HG02970 (cell line): ENCODE data around the gene ALKBH6.
A peak's percentile ranks its signal among the peaks of the same experiment; 100 is the strongest.
"Not testable (repeated sequence)": the region's sequence is repeated elsewhere in the genome, so short reads cannot be mapped to it uniquely, and the experiment has no call there.

ENCODE experiments used
- ATAC-seq: cut with Tn5 transposase; IDR thresholded peaks from one replicate; pipeline ENCODE4 v1.9.1; 2021; ENCODE audit warnings: mild to moderate bottlenecking, moderate library complexity, moderate number of reproducible peaks; ENCODE audit not compliant: unreplicated experiment, low FRiP score

Gene ALKBH6

DNA sequence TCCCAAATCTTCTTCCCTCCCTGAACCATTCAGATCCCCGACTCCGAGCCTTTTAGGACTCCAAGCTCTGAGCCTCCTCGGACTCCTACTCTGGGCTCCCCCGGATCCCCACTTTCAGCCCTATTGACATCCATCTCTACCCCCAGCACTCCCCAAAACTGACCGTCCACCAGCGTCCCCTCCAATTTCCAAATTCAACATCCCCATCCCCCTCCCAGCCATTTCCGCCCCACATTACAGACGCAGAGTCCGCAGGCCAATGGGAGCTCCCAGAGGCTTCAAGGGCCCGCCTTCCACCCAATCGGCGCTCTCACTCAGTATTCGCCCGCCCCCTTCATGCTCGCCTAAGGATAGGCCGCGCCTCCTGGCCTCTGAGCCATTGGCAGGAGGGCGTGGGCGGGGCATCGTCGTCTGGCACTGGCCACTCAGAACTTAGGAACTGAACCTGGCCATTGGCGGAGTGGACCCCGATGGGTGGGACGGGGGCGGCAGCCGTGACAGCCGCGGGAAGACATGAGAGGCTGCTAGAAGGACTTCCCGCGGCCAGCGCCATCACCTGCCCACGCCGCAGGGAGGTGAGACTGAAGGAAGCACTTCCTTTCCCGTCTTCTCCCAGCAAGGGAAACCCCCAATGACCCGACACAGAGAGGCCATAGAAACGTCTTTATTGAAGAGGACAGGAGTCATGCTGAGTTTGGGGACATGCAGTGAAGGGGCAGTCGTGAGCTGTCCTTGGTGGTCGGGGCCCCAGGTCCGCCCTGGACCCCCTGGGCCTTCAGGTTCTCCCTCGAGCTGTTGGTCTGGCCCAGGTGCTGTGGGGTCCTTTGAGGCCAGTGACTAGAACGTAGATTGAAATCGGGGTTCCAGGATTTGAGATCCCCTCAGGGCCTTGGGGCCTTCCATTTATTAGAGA is at the start of gene ALKBH6:
Gene ALKBH6 (minus strand): TSS at position 202 of the 913 bp plus-strand sequence. CDS start 816 bp downstream, outside the sequence.
- ATAC-seq = peak; percentile 89

DNA sequence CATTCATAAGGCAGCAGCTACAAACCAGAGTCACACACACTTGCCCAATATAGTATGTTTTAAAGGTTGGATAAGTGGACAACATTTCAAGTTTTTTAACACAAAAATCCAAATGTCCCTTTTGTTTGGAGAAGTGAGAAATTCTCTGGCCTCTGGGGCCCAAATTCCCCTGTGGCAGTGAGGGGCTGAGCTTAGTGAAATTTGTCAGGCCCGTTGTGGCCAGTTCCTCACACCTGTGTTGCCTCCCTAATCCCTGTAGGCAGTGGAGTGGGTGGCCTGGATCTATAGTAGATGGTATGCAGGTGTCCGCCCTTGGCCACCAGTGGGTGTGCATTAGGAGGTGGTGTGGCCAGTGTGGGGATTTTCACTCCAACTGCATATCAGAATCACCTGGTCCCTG is 47.4 kb upstream of the ALKBH6 start:
- ATAC-seq = no peak

DNA sequence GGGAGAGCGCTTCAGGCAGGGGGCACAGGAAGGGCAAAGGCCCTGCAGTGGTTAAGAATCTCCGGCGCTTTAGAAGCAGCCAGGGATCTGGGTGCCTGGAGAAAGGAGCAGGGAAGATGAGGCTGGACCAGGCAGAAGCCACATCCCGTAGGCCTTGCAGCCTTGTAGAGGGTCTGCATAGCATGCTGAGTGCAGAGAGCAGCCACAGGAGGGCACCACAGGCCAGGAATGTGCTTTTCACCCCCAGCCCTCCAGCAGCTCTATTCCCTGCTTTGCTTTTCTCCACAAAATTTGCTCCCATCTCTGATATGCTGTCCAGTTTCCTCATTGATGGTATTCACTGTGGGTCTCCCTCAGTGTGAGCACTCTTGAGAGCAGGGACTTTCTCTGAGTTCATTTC is 46.4 kb upstream of the ALKBH6 start:
- ATAC-seq = no peak

DNA sequence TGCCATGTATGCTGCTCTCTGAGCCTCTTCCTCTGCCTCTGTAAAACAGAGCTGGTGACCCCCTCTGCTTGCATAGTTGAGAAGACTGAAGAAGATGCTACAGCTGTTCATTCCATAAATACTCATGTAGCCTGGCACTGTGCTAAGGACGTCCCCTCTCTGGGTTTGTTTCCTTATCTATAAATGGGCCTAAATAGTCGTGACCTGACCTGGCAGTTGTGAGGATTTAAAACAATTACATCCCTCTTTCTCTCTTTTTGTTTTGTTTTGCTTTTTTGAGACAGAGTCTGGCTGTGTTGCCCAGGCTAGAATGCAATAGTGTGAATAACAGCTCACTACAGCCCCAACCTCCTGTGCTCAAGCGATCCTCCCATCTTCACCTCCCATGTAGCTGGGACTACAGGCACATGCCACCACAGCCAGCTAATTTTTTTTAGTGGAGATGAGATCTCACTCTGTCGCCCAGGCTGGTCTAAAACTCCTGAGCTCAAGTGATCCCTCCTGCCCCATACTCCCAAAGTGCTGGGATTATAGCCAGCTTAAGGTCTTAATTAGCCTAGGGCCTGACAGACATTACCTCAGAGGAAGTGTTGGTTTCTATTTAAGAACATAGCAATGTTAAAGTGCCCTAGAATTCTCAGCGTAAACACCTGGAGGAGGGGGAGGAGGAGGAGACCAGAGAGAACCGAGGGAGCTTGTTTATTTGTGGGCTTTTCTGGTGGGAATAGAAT is 45.3 kb upstream of the ALKBH6 start:
- no peak for ATAC-seq

- no peak for ATAC-seq
Observed at GRCh38 chr19:36058481-36059179, 44.6 kb upstream of the ALKBH6 start.

DNA sequence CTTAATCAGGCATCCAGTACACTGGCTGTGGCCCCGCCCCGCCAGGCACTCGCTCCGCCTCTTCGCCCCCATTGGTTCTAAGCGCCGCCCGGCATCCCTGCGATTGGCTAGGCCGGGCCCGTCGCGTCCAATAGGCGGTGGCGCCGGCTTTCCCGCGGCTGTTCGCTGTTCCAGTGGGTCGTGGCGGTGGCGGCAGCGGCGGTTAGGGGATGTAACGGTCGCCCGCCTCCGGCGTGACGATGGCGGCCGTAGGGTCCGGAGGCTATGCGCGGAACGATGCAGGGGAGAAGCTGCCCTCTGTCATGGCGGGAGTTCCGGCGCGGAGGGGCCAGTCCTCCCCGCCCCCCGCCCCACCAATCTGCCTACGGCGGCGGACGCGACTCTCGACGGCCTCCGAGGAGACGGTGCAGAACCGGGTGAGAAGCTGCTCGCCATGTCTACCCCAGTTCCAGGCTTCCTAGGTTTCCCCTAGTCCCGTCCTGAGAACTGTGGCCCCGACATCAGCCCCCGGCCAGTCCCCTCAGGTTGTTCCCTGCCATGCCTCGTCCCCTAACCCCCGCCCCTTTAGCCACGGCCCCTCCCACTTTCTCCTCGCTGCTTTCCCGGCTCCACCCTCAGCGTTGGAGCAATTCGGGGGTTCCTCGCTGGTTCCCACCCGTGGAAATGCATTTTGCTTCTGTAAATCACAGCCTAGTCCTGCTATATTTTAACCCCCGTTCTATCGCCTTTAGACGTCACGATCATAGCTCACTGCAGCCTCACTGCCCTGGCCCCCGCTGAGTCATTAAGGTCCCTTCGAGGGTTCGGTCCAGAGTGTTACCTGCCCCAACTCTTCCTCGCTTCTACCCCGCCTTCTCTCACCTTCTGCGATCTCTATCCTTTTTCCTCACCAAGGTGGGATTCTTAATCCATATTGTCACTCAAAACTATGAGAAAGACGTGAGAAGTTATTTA is 41.0 kb upstream of the ALKBH6 start, which contains the start of gene WDR62:
Gene WDR62 (plus strand): TSS at position 165 of the 954 bp plus-strand sequence. CDS start 75 bp downstream, at position 240.
- peak; percentile 73 for ATAC-seq

DNA sequence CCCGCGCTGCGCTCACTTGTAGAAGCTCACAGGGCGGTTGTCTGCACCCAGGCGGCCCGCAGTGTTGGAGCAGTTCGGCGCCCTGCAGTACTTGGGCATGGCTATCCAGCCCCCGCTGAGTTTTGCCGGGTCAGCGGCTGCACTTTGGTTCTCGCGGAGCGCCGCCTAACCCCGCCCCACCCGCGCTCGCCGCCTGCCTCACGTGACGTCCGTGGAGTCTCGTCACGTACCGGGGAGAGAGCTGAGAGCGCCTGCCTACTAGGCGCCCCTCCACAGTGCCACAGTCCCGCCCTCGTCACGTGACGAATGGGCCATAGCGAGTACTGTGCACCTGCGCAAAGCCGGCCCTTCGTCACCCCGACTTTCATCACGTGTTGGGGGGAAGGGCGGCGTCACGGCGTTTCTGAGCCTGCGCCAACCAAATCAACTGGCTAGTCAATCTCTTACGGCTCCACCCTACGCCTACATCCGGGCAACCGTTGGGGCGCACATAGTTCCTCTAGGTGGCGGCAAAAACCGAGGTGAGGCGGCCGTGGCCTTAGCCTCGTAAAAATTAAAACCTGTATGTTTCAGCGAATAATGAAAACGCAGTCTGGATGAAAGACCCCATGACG is 40.2 kb upstream of the ALKBH6 start, which contains the start of gene THAP8:
Gene THAP8 (minus strand): TSS at position 167 of the 614 bp plus-strand sequence. CDS start 68 bp downstream, at position 99.
- peak; percentile 81 for ATAC-seq

GRCh38 chr19:36051637-36052036 is 37.6 kb upstream of the ALKBH6 start:
- ATAC-seq = no peak

DNA sequence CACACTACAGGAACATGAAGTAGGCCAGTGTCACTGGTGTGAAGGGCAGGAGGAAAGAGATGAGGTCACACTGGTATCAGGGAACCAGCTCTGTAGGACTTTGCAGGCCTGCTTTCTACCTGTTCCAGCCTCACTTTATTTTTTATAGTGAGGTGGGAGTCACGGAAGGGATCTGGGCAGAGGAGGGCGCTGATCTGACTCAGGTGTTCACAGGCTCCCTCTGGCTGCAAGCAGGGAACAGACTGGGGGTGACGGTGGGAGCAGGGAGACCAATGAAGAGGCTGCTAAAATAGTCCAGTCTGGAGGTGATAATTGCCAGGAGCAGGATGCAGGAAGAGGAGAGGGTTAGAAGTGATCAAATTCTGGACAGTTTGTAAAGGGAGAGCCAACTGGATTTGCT is 37.2 kb upstream of the ALKBH6 start:
- no peak for ATAC-seq

DNA sequence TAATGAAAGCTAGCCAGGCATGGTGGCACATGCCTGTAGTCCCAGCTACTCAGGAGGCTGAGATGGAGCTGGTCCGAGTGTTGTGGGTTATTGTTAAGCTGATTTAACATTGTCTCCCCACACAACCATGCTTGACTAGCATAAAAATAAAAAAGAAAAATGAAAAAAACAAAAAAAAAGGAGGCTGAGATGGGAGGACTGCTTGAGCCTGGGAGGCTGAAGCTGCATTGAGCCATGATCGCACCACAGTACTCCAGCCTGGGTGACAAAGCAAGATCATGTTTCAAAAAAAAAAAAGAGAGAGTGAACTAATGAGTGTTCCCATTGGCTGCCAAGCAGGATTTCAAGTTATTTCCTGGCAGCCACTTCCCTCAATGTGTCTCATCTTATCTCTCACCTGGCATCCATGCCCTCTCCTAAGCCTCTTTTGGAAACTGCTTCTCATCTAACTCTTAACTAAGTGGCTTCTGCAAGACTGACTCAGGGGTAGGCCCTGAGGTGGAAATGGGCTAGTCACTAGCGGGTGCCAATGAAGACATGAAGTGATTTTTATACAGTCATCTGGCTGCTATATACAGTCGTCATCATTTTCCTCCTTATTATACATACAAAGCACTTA is 35.2 kb upstream of the ALKBH6 start:
- ATAC-seq = no peak

GRCh38 chr19:36047835-36048234 is 33.8 kb upstream of the ALKBH6 start:
- no peak for ATAC-seq

- ATAC-seq = no peak
Observed at GRCh38 chr19:36046443-36047050, 32.5 kb upstream of the ALKBH6 start.

- ATAC-seq = no peak
Observed at GRCh38 chr19:36043952-36044351, 29.9 kb upstream of the ALKBH6 start.

DNA sequence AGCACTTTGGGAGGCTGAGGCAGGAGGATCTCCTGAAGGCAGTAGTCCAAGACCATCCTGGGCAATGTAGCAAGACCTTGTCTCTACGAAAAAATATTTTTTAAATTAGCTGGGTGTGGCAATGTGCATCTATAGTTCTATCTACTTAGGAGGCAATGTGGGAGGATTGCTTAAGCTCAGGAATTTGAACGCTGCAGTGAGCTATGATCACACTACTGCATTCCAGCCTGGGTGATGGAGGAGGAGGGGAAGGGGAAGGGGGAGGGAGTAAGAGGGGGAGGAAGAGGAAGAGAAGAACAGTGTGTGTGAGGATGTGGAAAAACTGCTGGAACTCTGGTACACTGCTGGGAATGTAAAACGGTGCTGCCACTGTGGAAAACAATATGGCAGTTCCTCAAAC is 27.8 kb upstream of the ALKBH6 start:
- ATAC-seq = no peak

GRCh38 chr19:36041092-36041491 is 27.1 kb upstream of the ALKBH6 start:
- not testable (repeated sequence) for ATAC-seq

DNA sequence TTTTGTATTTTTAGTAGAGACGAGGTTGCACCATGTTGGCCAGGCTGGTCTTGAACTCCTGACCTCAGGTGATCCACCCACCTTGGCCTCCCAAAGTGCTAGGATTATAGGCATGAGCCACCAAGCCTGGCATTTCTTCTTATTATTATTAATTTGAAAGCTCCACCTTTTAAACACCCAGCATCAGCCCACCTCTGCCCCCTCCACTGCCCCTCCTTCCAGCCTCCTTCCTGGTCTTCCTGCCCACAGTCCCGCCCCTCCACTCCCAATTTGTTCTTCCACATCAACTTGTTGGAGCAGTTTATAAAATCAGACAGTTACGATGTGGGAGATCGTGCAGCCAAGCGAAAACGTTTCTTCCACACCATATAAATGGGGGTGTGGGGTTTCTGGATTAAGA is 26.5 kb upstream of the ALKBH6 start:
- ATAC-seq = no peak

DNA sequence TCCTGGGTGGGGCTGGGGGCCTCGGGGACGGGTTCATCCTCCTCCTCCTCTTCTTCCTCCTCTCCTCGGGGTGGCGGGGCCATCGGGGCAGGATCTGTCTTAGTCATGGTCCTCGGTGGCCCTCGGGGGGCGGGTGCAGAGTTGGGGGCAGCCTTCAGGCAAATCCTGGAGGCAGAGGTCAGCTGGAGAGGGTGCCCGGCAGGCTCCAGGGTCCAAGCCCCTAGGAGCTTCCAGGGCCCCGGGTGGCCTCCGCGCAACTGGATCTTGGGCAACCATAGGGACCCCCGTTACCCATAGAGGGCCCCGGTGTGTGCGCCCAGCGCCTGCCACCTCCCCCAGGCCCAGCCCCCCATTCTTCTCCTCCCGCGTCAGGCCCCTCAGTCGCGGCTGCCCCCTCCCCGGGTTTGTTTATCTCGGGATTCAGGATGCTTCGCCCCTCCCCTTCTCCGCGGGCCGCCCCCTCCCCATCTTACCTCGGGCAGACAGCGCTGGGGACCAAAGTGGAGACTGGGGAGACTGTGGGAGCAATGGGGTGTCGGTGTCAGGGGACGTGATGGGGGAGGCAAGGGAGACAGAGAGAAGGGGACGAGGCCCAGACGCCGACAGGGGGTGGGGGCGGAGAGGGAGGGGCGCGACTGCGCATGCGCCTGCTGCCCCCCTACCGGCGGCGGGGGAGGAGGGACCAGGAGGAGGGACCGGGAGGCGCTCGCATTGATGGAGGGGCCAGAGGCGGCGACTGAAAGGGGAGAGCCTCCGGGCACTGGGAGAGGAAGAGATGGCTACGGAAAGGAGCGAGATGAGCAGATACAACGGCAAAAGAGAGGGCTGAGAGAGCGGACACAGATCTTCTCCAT is 18.5 kb upstream of the ALKBH6 start, which contains the start of gene CLIP3:
Gene CLIP3 (minus strand): TSS at position 623 of the 854 bp plus-strand sequence. CDS start 516 bp downstream, at position 107.
- ATAC-seq = no peak
